GM19099 (cell line): ENCODE measurements around the gene ATP2C1.
A peak's percentile ranks its signal among the peaks of the same experiment; 100 is the strongest.

ENCODE experiments used
- POLR2A ChIP-seq: IDR thresholded peaks from 3 replicates; pipeline ENCODE4 v1.6.1; 2011; ENCODE audit warnings: low read depth; ENCODE audit not compliant: insufficient read length; ENCODE audit errors: extremely low read depth

The ATP2C1 gene, protein sequence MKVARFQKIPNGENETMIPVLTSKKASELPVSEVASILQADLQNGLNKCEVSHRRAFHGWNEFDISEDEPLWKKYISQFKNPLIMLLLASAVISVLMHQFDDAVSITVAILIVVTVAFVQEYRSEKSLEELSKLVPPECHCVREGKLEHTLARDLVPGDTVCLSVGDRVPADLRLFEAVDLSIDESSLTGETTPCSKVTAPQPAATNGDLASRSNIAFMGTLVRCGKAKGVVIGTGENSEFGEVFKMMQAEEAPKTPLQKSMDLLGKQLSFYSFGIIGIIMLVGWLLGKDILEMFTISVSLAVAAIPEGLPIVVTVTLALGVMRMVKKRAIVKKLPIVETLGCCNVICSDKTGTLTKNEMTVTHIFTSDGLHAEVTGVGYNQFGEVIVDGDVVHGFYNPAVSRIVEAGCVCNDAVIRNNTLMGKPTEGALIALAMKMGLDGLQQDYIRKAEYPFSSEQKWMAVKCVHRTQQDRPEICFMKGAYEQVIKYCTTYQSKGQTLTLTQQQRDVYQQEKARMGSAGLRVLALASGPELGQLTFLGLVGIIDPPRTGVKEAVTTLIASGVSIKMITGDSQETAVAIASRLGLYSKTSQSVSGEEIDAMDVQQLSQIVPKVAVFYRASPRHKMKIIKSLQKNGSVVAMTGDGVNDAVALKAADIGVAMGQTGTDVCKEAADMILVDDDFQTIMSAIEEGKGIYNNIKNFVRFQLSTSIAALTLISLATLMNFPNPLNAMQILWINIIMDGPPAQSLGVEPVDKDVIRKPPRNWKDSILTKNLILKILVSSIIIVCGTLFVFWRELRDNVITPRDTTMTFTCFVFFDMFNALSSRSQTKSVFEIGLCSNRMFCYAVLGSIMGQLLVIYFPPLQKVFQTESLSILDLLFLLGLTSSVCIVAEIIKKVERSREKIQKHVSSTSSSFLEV

DNA sequence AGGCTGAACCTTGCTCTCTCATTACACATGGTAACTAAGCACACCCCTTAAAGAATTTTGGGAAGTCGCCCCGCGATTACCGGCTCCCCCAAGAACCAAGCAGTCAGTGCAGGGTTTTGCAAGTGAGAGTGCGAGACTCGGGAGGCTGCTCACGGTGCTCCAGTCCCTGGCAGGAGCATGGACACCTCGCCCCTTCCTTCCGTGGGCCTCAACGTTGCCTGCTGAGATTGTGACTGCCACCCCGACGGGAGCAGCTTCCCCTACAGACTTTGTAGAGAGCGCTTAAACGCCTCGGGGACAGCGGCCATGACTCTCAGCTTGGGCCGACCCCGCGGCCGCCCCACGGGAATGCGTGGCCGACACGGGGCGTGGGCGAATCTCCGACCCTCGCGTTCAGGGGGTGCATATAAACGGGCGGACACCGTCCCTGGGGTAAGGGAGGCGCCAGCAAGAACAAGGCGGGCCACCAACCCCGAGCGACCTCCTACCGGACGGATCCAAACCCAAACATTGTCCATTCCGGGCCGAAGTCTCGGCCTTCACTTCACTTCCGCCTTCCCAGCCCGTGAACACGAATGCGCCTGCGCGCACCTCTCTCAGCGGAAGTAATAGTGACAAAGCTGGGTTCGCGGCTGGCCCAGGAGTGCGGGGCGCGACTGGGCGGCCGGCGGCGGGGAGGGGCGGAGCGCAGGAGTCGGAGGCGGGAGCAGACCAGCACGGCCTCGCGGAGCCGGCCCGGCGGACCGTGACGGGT, at the start of gene ATP2C1:
TSS of gene ATP2C1 (plus strand) at position 709 of the 754 bp plus-strand sequence. CDS start 686 bp downstream, outside the sequence.
- peak; percentile 92 for TF ChIP-seq POLR2A

DNA sequence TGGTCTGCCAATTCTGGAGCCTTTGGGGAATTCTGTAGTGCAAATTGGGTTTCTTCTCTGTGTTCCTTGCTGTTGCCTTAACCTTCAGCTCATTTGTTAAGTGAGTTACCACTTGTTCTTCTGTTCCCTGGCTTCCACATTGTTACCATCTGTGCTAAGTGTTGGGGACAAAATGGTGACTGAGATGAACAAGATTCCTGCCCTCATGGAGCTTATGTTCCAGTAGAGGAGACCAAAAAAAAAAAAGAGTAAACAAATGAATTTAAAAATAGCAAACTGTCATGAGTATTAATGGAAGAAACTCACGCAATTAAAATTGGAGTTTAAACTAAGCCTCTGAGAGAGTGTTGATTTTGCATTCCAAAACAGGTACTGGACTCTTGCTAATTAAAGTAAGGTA, 49.4 kb upstream of the ATP2C1 start:
- no peak for TF ChIP-seq POLR2A

DNA sequence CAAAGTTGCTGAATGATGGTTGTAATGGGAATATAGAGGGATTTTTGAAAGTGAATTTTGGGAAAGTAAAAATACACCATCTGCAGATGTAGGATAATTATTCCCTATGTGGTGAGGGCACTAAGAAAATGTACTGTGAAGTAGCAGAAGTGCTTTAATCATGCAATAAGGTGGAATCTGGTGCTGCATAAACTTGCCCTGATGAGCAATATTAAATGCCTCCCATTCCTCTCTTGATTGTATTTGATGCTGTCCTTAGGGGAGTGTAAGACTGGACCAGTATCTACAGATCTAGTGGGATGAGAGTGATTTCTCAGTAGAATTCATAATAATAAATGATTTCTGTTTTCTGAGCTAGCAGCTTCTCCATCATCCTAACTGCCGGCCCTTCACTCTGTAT, 47.7 kb upstream of the ATP2C1 start:
- TF ChIP-seq POLR2A: no peak

DNA sequence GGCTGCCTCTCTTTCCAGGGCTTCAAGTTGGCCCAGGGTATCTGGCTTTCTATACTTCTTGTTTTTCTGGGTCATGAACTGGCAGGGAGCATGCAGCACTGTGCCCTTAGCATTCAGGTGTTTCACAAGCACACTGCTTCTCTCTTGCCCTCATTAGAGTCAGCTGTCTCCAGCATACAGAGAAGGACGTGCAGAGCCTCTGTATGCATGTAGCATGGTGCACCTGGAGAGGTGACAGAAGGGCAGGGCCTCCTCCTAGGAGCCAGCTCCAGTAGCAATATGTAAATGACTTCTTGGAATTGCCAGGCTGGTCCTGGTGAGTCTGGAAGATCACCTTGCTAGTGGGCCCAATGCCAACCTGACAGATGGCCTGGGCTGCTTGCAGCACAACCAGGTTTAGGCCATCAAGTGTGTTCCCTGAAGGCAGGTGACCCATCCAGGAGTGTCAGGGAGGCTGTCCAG, 44.8 kb upstream of the ATP2C1 start:
- no peak for TF ChIP-seq POLR2A

DNA sequence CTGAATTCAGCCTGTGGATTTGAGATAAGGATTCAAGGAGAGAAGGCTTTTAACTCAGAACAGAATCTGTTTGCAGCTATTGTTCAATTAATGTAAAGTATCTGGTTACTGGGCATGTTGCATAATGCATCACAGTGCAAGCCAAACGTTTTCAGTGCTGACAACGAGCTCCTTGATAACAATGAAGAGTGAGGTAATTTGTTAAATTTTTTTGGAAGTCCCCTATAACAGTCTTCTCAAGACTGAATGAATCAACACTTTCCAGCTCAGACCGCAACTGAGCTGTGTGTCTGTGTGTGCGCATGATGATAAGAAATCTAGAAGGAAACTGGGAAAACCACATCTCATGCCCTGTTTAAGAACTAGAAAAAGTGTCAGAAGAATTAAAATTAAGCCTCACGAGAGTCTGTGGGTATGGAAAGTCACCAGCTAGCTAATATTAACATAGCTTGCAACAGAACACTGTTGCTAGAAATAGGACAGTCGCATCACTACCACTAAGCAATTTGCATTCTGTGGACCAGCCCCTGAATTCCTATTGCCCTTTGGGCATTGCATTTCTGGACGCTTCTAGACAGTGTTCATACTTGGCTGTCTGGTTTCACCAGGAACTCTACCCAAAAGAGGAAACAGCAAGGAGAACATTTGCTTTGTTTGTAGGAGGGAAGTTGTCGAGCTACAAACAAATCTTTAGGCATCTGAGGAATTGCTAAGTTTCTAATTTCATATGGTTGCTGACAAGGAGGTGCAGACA, 43.7 kb upstream of the ATP2C1 start:
- TF ChIP-seq POLR2A: peak; percentile 66

DNA sequence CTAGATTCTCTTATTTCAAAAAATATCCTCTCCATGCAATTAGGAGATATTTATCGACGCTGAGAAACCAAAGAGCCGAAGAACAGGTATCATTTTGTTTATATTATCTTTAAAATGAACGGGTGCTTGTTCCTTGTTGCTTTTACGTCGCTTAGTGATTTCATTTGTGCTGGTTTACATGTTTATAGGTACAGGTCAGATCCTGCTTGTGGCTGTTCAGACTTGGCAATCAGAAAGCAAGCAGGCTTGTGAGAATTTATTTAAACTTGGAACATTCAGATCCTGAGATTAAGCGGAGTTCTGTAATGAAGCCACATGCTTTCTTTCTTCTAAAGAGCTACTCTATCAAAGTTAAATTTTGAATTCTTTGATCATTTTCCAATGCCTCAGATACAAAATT, 43.0 kb upstream of the ATP2C1 start:
- TF ChIP-seq POLR2A: no peak

DNA sequence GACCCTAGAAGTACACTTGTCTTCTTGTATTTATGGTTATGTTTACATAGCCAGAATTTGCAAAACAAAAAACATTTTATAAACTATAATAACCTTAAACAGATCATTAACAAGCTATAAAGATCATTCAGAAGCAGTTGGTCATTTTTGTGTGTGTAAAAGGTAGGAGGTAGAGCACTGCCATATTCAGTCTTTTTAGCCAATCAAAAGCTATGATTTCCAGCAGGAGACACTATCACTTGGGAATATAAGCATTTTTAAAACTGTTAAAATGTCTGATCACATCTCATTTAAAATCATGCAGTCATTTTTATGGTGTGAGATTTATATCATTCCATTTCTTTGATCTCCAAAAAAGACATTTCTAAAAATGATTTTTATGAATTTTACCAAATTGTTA, 42.6 kb upstream of the ATP2C1 start:
- TF ChIP-seq POLR2A: no peak

DNA sequence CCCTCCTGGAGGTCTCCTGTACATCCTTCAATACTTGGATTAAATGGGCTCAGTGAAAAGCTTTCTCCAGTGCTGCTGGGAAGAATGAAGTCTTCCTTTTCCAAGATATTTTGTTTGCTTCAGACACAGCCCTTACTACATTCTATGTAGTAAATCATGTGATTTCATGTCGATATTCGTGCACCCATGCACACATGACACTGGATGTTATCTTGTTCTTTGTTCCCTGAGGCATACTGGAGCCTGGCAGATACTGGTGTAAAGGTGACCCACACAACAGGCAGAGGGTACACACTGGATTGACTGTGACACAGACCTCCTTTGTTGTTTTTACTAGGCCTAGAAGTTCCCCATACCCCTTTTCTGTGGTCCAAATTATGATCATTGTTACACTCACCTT, 40.3 kb upstream of the ATP2C1 start:
- no peak for TF ChIP-seq POLR2A

DNA sequence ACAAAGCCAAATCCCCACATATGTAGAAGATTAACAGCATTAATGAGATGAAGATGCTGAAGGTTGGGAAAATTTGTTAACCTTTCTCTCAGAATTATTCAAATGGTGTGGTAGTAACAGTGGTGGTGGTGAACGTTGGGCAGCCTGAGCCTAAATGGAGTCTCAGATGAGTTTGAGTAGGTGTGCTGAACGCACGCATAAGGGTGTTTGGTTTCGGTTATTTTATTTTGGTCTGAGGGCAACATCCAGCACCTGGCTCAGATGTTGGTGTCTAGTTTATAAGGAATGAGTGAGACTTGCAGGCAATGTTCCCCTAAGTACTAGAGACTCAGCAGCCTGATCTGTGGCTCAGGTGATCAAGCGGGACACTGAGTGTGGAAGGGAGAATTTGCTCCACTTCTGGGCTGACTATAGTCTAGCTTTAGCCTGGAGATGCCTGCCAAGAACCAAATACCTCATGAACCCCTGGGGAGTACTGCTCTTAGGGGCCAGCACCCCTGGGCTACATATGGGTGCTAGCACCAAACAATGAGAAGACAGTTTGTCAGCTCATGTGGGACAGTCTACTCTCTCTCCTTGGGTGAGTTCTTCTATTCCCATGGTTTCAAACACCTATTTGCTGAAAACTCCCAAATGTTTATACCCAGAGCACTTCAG, 39.5 kb upstream of the ATP2C1 start:
- no peak for TF ChIP-seq POLR2A

DNA sequence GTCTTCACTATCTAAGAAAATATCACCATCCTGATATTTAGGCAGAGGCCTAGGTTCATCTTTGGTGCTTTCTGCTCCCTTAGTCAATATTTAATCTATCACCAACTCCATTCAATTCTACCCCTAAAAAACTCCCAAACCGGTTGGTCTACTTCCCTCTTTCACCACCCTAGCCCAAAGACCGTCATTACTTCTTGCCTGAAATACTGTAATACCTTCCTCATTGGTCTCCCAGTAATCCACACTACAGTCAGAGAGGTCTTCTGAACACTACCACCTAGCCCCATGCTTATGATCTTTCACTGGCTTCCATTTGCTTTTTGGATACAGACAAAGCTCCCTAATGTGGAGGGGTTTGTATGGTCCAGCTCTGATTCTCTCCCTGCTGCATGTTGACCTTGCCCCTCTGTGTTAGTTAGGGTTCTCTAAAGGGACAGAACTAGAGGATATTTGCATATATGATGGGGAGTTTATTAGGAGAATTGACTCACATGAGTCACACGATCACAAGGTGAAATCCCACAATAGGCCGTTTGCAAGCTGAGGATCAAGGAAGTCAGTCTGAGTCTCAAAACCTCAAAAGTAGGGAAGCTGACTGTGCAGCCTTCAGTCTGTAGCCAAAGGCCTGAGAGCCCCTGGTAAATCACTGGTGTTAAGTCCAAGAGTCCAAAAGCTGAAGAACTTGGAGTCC, 36.4 kb upstream of the ATP2C1 start:
- TF ChIP-seq POLR2A: no peak

DNA sequence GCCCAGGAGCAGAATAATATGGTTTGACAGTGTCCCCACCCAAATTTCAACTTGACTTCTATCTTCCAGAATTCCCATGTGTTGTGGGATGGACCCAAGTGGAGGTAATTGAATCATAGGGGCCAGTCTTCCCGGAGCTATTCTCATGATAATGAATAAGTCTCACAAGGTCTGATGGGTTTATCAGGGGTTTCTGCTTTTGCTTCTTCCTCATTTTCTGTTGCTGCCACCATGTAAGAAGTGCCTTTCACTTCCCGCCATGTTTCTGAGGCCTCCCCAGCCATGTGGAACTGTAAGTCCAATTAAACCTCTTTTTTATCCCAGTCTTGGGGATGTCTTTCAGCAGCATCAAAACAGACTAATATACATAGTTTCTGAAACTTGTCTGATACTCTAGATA, 28.4 kb upstream of the ATP2C1 start:
- no peak for TF ChIP-seq POLR2A

DNA sequence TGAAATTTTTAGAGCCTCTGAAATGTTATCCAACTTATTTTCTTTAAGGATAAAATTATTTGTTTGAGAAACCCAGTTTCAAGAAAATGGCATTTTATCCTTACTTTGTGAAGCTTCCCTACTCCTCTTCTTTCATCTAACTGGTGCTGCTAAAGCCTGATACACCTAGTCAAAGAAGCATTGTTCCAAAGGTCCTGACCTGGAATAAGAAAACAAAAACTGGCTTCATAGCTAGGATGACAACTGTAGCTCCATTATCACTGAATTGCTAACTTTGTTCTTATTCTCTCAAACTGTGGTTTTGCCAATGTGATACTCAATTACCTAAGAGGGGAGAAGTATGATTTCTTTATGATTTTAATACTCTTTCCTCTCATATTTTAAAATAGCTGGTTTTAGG, 27.6 kb upstream of the ATP2C1 start:
- TF ChIP-seq POLR2A: no peak

DNA sequence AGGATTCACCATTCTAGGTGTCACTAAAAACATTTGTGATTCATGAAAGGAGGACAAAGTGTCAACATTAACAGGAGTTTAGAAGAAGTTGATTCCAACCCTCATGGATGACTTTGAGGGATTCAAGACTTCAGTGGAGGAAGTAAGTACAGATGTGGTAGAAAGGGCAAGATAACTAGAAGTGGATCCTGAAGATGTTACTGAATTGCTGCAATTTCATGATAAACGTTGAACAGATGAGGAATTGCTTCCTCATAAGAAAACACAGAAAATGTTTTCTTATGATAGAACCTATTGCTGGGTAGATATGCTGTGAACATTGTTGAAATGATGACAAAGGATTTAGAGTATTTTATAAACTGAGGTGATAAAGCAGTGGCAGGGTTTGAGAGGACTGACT, 23.5 kb upstream of the ATP2C1 start:
- no peak for TF ChIP-seq POLR2A
